GM19372 (cell line): Measurements from ENCODE around the gene SYVN1.
"Not testable (repeated sequence)": the region's sequence is repeated elsewhere in the genome, so short reads cannot be mapped to it uniquely, and the experiment has no call there.

Source experiments
- ATAC-seq: cut with Tn5 transposase; IDR thresholded peaks from one replicate; pipeline ENCODE4 v1.9.1; 2021; ENCODE audit warnings: mild to moderate bottlenecking, low read depth, moderate library complexity; ENCODE audit not compliant: unreplicated experiment

The SYVN1 gene

DNA sequence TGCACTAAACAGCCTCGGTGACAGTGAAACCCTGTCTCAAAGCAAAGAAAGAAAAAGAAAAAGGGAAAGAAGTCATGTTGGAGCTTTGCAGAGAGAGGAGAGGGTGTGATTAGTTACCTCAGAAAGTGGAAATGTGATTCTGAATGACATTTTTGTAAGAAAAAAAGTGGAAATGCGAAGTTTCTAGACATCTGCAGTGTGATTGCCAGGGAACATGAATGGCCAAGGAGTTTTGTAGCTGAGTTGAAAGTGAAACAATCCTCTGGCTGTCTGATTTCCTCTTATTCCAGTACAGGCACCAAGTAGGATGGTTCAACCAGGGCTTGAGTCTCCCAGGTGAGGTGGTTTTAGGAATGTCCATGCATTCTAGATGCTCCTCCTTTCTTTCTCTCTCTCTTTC lies 17.8 kb upstream of the SYVN1 start:
- ATAC-seq: no peak

DNA sequence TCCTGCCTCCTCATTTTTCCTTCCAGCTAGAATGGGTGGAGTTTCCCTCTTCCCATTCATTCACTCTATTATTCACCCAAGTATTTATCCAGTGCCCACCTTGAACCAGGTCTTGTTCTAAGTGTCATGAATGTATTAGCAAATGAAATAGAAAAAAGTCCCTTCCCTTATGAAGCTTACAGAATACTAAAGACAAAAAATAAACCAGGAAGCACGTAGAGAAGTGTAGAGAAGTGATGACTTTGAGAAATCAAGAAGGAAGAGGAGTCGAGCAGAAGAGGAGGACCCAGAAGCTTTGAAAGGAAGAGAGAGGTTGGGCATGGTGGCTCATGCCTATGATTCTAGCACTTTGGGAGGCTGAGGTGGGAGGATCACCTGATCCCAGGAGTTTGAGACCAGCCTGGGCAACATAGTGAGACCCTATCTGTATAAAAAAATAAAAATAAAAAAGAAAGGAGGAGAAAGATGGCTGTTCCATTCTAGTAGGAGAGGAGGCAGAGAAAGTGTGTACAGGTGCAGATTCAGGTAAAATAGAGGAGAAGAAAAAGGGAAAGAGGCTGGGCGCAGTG lies 17.1 kb upstream of the SYVN1 start:
- ATAC-seq: no peak

DNA sequence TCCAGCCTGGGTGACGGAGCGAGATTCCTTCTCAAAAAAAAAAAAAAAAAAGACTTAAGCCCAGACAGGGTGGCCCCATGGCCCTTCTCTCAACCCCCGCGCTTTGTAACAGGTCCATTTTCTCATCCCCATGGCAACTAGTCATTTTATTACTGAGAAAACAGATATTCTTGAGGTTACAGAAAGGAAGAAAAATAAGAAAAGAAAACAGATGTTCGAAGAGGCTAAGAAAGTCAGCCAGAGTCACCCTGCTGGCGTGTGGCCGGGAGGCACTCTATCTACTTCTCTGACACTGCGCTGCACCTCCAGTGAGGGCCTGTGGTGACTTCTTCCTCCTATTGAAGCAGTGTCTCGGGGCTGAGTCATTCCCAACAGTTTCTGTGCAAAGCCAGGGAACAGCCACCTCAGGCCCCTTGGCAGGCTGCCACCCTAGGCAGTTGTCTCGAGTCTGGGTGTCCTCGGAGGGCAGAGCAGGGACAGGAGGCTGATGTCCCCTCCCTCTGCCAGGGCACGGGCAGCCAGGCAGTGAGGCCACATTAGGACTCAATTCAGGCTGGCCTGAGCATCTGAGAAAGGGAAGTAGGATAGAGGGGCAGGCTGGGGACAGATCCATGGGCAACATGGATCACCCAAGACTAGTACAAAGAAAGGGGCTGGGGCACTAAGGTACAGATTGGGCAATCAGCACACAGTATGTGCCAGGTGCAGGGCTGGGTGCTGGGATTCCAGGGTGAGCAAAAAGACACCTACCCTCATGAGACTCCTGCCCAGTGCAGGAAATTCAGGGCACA lies 16.4 kb upstream of the SYVN1 start:
- ATAC-seq: no peak

DNA sequence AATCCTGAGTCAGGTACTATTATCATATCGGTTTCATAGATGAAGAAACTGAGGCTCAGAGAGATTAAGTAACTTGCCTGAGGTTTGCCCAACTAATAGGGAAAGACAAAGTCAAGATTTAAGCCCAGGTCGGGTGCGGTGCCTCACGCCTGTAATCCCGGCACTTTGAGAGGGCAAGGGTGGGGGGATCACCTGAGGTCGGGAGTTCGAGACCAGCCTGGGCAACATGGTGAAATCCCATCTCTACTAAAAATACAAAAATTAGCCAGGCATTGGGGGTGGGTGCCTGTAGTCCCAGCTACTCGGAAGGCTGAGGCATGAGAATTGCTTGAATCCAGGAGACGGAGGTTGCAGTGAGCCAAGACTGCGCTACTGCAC lies 15.8 kb upstream of the SYVN1 start:
- ATAC-seq: not testable (repeated sequence)

DNA sequence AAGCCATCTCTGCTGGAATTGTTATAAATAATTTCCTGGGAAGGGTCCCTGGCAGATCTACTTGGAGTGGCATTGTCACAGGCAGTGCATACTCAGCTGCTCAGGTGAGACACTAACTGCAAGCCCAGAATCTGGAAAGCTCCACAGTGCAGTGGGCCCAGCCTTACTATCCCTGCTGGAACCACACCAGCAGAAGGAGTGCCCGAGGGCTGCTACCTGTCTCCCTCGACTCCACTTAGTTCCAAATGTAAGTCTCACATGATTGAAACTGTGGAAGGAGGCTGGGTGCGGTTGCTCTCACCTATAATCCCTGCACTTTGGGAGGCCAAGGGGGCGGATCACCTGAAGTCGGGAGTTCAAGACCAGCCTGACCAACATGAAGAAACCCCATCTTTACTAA lies 14.3 kb upstream of the SYVN1 start:
- ATAC-seq: no peak

DNA sequence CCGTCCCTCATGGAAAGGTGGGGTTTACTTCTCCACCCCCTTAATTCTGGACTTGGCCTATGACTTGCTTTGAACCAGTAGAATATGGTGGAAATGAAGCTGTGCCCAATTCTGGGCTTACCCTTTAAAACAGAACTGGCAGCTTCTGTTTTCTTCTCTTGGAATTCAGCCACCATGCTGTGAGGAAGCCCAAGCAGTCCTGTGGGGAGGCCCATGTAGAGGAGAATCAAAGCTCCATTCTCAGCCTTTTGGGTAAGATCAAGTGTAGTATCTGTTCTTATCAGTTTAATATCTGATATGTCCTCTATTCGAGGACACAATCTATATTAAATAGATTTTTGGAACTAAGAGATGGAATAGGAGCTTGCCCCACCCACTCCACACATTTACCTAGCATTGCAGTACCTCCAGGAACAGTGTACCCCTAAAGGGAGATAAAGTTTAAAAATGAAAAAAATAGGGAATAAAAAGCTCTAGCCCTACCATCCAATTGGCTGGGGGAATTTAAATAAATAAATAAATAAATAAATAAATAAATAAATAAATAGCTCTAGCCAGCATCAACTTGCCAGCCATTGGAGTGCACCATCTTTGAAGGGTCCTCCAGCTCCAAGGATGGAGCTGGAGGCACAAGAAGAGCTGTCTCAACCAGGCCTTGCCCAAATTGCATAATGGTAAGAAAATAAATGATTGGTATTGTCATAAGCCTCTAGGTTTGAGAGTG lies 13.2 kb upstream of the SYVN1 start:
- ATAC-seq: no peak

DNA sequence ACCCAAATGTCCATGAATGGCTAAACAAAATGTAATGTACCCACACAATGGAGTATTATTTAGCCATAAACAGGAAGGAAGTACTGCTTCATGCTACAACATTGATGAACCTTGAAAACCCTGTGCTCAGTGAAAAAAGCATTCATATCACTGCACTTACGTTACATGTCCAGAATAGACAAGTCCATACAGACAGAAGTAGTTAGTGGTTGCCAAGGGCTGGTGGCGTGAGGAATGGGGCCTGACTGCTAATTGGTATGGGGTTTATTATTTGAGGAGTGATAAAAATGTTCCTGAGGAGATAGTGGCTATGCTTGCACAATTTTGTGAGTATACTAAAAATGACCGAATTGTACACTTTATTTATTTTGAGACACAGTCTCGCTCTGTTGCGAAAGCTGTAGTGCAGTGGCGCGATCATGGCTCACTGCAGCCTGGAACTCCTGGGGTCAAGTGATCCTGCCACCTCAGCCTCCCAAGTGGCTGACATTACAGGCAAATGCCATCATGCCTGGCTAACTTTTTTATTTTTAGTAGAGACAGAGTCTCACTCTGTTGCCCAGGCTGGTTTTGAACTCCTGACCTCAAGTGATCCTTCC lies 7.7 kb upstream of the SYVN1 start:
- ATAC-seq: no peak

DNA sequence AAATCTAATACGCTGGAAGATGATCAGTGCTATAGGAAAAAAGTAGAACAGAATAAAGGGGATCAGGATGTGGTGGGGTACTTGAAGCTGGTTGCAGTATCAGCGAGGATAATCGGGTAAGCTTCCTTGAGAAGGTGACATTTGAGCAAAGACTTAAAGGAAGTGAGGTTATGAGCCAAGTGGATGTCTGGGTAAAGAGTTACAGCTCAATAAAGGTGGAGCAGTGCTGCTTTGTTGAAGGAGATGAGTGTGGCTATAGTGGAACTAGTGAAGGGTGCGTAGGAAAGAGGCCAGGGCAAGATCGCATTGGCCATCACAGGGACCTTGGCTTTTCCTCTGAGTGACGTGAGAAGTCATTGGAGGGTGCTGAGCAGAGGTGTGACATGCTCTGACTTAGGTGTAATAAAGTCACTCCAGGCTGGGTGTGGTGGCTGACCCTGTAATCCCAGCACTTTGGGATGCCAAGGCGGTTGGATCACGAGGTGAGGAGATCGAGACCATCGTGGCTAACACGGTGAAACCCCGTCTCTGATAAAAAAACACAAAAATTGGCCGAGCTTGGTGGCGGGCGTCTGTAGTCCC lies 2.3 kb upstream of the SYVN1 start:
- no peak for ATAC-seq

DNA sequence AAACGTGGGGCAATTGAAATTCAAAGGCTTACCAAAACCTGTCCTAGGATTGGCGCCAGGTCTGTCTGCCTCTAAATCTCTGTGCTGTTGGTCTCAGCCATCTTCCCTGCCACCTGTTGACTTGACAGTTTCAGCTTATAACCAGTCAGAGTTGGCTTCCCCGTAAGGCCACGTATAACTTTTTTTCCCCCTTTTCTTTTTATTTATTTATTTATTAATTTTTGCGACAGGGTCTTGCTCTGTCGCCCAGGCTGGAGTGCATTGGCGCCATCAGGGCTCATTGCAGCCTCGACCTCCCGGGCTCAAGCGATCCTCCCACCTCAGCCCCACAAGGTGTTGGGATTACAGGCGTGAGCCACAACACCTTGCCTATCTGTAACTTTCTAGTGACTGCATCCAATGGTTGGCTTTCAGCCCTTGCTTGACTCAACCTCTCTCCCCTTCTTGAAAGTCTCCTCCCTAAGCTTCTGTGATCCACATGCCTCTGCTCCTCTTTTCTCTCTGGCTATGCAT lies 1.4 kb upstream of the SYVN1 start:
- no peak for ATAC-seq

DNA sequence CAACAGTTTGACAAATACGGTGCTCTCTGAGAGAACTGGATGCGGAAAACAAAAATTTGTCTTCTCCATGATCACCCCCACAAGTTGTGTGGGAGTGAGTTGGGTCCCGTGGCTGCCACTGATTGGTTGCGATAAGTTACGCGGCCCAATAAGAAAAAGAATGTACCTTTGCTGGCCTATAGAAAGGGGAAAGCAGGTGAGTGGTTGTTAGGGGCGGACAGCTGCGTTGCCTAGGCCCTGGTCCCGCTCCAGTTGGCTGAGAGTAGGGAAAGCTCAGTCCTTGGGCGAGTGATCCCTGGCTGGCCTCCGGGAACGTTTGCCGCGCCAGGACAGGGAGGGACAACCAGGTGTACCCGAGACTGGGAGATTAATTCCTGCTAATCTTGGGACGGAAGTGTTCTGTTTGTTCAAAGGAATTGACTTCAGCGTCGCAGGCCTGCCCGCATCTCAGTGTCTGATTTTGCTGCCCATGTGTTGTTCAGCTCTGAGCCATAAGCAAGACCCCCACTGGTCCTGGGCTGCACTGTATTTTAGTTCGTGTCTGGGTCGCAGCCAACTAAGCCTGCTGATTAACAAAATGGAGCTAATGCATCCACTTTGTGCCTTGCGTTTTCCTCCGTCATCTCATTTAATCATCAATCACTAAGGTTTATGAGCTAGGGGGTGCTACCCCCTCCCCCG lies 773 bp upstream of the SYVN1 start:
- peak; percentile 63 for ATAC-seq

DNA sequence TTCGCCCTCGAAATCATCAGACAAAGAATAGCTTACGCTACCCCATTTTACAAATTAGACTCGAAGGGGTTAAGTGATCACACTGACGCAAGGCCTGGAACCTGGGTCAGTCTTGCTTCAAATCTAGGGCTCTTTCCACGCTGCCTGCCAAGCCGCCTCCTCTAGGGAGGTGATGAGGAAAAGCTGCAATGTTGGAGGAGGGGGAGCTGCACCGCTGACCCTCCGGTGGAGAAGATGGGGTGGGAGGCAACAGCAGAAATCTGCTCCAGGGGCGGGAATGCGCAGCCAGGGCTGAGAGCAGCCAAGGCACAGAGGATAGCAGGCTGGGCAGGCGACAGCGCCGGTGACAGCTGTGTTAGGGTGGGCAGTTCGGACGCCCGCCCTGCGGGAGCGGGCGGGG lies 595 bp downstream of the SYVN1 start:
- ATAC-seq: no peak

DNA sequence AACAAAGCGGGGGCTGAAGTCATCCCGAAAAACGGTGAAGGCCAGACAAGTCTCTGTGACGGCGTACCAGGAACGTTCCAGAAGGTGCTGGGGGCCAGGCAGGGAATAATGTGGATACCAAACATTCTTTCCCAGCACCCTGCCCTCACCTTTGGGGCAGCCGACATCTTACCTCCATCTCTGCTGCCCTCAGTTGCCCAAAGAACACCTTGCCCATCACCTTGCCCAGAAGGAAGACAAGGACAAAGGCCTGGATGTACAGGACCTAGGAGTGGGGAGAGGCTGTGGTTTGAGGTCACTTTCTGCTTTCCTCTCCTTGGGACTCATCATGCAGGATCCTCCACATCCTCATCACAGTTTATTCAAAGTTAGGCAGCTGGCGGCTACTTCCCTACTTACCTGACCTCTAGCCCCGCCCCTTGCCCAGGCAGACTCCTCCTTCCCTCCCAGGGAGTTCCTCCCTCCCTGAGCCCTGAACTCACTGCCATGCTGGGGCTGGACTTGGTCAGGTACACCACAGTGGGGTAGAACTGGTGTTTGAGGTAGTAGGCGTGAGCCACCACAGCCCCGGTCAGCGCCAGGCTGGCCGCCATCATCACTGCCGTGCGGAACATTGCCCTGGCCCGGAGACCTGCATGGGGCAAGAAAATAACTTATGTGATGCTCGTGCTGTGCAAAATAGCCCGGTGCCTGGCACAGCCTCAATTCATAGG lies 1.2 kb downstream of the SYVN1 start:
- ATAC-seq: no peak

DNA sequence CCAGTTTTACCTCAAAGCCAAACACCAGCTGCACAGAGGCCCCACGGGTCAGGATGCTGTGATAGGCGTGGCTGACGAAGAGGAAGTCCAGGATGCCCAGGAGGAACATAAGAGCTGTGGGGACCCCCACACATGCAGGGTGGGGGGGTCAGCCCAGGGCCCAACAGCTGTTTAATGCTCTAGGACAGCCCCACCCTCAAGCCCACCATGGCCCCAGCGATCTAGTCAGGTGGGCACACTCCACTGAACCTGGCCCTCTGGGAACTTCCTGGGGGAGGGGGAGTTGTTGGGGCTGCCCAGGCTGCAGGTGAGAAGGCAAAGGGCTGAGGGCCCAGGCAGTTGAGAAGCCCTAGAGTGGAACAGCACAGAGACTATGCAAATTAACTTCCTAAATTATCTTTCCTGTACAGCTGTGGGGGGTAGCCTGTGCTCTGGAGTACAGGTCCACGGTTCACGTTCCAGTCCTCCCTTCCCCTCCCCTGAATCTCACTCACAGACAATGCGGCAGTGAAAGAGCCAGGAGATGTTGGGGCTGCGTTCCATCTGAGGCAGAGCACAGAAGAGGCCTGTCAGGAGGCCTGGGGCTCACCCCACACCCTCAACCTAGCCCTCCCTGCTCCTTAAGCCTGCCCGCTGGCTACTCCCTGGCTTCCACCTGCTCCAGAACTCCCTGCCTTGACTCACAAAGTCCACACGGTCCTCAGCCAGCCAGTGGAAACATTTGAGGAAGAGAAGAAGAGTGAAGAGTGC lies 1.9 kb downstream of the SYVN1 start:
- ATAC-seq: no peak

DNA sequence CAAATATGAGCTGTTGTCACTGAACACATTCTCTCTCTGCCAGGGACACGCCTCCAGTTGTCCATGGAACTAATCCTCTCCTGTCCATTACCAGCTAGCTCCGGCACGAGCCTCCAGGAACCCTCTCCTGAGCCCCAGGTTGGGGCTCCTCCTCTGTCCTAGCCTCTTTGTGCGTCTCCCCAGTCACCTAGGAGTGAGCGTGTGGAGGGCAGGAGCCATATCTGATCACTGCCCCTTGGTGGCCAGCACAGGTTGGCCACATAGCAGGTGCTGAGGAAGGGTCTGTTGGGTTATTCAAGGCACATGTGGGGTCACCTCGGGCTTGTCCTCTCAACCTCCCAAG lies 2.5 kb downstream of the SYVN1 start:
- no peak for ATAC-seq

DNA sequence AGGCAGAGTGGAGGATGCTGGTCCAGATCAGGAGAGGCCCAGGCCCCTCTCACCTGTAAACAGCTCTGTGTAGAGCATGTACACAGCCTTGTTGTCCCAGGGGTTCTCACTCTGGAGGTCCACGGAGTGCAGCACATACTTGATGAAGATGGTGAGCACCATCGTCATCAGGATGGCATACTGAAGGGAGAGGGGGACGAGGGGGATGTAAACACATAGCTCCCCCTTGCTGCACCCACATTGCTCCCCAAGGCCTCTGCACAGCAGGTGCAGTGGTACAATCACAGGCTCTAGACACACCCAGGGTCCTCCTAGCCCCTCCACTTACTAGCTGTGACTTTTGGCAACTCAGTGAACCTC lies 2.9 kb downstream of the SYVN1 start:
- no peak for ATAC-seq

DNA sequence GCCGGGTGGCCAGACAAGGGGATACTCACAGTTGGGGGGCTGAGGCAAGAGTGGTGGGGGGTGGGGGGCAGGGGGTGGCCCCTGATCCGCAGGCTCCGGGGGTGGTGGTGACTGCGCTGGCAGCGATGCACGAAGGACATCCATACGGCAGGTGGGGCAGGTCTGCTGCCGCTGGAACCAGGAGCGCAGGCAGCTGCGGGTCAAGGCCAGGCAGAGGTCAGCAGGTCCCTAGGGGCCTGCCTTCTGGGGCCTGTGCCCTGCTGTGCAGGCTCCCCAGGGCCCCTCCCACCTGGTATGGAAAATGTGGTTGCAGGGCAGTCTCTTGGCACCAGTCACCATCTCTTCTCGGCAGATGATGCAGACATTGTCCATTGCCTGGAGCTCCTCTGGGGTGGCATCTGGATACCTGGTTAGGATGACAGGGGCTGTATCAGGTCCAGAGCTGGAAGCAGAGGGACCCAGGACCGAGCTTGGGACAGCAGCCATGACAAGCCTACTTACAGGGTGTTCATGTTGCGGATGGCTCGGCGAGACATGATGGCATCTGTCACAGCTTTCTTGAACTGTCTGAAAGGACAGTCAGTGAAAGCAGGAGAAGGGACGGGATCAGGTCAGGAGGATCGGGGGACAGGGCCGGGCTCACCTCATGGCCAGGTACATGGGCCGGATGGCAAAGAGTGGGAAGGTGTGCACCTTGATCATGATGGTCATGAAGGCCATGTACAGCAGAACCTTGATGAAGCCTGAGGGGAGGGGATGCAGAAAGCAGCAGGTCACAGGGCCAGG lies 3.5 kb downstream of the SYVN1 start:
- ATAC-seq: no peak

DNA sequence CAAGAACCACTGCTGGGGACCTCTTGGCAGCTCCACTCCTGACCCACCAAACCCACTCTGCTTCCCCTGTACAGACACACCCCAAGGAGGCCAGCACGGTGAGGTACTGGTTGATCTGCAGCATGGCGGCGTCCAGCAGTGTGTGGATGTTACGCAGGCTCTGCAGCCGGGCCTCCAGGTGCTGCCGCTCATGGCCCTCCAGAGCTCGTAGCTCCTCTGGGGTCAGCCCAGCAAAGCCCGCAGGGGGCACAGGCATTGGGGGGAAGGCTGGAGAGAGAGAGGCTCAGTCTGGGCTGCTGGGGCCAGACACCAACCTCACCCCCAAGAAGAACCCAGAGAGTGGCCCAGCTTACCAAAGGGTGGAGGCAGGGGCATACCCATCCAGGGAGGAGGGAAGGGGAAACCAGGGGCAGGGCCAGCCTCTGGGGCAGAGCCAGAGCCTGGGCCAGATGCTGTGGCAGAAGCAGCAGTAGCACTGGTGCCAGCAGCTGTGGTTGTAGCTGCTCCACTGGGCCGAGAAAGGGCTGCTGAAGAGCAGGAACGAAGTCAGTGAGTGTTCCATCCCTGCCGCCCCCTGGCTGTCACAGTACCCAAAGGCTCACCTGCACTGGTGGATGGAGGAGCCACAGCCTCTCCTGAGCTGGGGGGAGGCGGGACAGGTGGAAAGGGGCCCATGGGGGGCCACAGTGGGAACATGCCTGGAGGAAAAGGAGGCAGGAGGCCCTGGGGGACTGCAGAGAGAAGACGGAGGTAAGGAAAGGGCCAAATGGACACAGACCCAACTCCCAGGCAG lies 4.5 kb downstream of the SYVN1 start:
- no peak for ATAC-seq
